B cell (primary cell): ENCODE data around the gene CUL9. TPM values are rescaled to one million over a fixed set of nuclear protein-coding genes. Genes with fewer than 3 reads are reported as not detected.
A peak's percentile ranks its signal among the peaks of the same experiment; 100 is the strongest.

Experiments
- ATAC-seq: fragments of 200-7000 bp; cut with Tn5 transposase; one replicate; pipeline ENCODE4 v1.10.0; 2021; ENCODE audit warnings: low read depth, mild to moderate bottlenecking, moderate number of reproducible peaks, moderate library complexity
- CTCF ChIA-PET: fragments of 350-600 bp; sonication (Branson Sonifier 250); formaldehyde crosslinking; loops from one replicate; lab custom pipeline; 2021; ENCODE audit warnings: antibody characterized with exemption, inconsistent platforms; lab: Charles Lee
- POLR2A ChIA-PET: fragments of 350-600 bp; sonication (Branson Sonifier 250); formaldehyde crosslinking; loops from one replicate; lab custom pipeline; 2021; ENCODE audit warnings: antibody characterized with exemption; lab: Charles Lee
- DNase-seq: peaks from one replicate; pipeline ENCODE4 v3.0.0; 2013
- H2AFZ ChIP-seq: 2 replicates; pipeline ENCODE4 v1.6.1; 2012; ENCODE audit warnings: mild to moderate bottlenecking, low read depth, low read length; ENCODE audit not compliant: insufficient read depth, poor library complexity, severe bottlenecking
- H3K27ac ChIP-seq, 2 donors: 1 replicate in 1 of 2; 2 replicates in 1 of 2; pipeline ENCODE4 v1.5.1; 2012 to 2013; ENCODE audit warnings: low read length in 2 of 2, mild to moderate bottlenecking in 2 of 2, moderate library complexity in 1 of 2
- H3K27me3 ChIP-seq, 4 experiments: fragments of 200-600 bp in 1 of 4; sonication (generic) in 1 of 4; replicated peaks in 1 of 4; 1 replicate in 2 of 4; 2 replicates in 2 of 4; pipeline versions ENCODE4 v1.6.1 to v1.7.0; 2013 to 2016; ENCODE audit warnings: low read length in 3 of 4, mild to moderate bottlenecking in 2 of 4, mixed read lengths in 1 of 4, moderate library complexity in 1 of 4; ENCODE audit not compliant: insufficient read depth in 4 of 4, control insufficient read depth in 3 of 4; ENCODE audit errors: control extremely low read depth in 1 of 4
- H3K36me3 ChIP-seq, 2 experiments: replicated peaks in 1 of 2; 1 replicate in 1 of 2; 2 replicates in 1 of 2; pipeline versions ENCODE4 v1.6.1 to v1.7.1; 2013; ENCODE audit warnings: low read length in 1 of 2; ENCODE audit not compliant: insufficient read depth in 2 of 2, control insufficient read depth in 1 of 2; ENCODE audit errors: control extremely low read depth in 1 of 2, extremely low read depth in 1 of 2
- H3K4me1 ChIP-seq, 2 donors: fragments of 200-600 bp in 1 of 2; sonication (generic) in 1 of 2; 1 replicate in 1 of 2; 2 replicates in 1 of 2; pipeline versions ENCODE4 v1.5.1 to v1.6.1; 2013 to 2017; ENCODE audit warnings: low read length in 2 of 2; ENCODE audit not compliant: control insufficient read depth in 2 of 2, insufficient read depth in 2 of 2
- H3K4me2 ChIP-seq: replicated peaks from 2 replicates; pipeline ENCODE3; 2012; ENCODE audit warnings: mild to moderate bottlenecking, low read depth, low read length; ENCODE audit not compliant: poor library complexity, severe bottlenecking
- H3K4me3 ChIP-seq, 5 experiments: fragments of 200-600 bp in 1 of 5; sonication (generic) in 1 of 5; 1 replicate in 3 of 5; 2 replicates in 2 of 5; pipeline versions ENCODE4 v1.5.1 to v1.7.0; 2011 to 2016; ENCODE audit warnings: low read length in 4 of 5, mild to moderate bottlenecking in 4 of 5, low read depth in 2 of 5, control low read depth in 1 of 5, moderate library complexity in 1 of 5; ENCODE audit not compliant: insufficient read depth in 1 of 5; ENCODE audit errors: control extremely low read depth in 1 of 5, extremely low read depth in 1 of 5
- H3K79me2 ChIP-seq: fragments of 200-600 bp; sonication (generic); one replicate; pipeline ENCODE4 v1.6.0; 2016; ENCODE audit warnings: low read length; ENCODE audit not compliant: control insufficient read depth, insufficient read depth
- H3K9ac ChIP-seq: fragments of 200-600 bp; sonication (generic); 2 replicates; pipeline ENCODE4 v1.6.1; 2017; ENCODE audit warnings: mild to moderate bottlenecking, low read length, moderate library complexity
- H3K9me3 ChIP-seq, 3 donors: one replicate each; pipeline versions ENCODE4 v1.6.1 to v1.7.1; 2013; ENCODE audit warnings: low read length in 2 of 3; ENCODE audit not compliant: control insufficient read depth in 2 of 3, insufficient read depth in 1 of 3; ENCODE audit errors: control extremely low read depth in 1 of 3
- H4K20me1 ChIP-seq: 2 replicates; pipeline ENCODE4 v1.6.0; 2012; ENCODE audit warnings: mild to moderate bottlenecking, low read length; ENCODE audit not compliant: insufficient read depth, control insufficient read depth, poor library complexity, severe bottlenecking
- H3K27ac Mint-ChIP-seq: one replicate; pipeline ENCODE4 v1.8.0; 2021; ENCODE audit warnings: mixed read lengths
- H3K27me3 Mint-ChIP-seq: one replicate; pipeline ENCODE4 v1.8.0; 2021; ENCODE audit warnings: mixed read lengths
- H3K4me1 Mint-ChIP-seq: one replicate; pipeline ENCODE4 v1.8.0; 2021; ENCODE audit warnings: mixed read lengths
- H3K4me3 Mint-ChIP-seq: one replicate; pipeline ENCODE4 v1.8.0; 2021; ENCODE audit warnings: mixed read lengths
- H3K9me3 Mint-ChIP-seq: one replicate; pipeline ENCODE4 v1.8.0; 2022; ENCODE audit warnings: mixed read lengths; ENCODE audit not compliant: insufficient read depth
- CTCF ChIP-seq: fragments of 200-600 bp; IDR thresholded peaks from one replicate; pipeline ENCODE4 v1.8.0; 2022; ENCODE audit warnings: antibody characterized with exemption, mild to moderate bottlenecking
- EZH2 ChIP-seq: IDR thresholded peaks from 2 replicates; pipeline ENCODE4 v1.6.1; 2012; ENCODE audit warnings: borderline replicate concordance, low read depth, mild to moderate bottlenecking, moderate library complexity, low read length; ENCODE audit not compliant: insufficient read depth, poor library complexity, severe bottlenecking
- WGBS: methylation state at CpG from one replicate; pipeline ENCODE4 v1.1.5; 2013; ENCODE audit warnings: missing lambda C conversion rate; ENCODE audit not compliant: insufficient coverage; 5-methylcytosine and 5-hydroxymethylcytosine counted together
- intact Hi-C: fragments of 100-400 bp; cut with micrococcal nuclease; formaldehyde crosslinking; loops from one replicate; pipeline ENCODE4 v1.10.0; 2022
- polyA plus RNA-seq: library from polyadenylated mRNA; depleted of rRNA; stranded (reverse); fragments of >200 nt; gene quantifications from 2 replicates; pipeline ENCODE4 v1.2.3, GENCODE V29; 2012
- total RNA-seq, 2 donors: library from RNA; stranded (reverse); fragments of 120-200 nt in 1 of 2; gene quantifications; 1 replicate in 1 of 2; 2 replicates in 1 of 2; pipeline versions ENCODE4 v1.2.3 to v1.2.4, GENCODE V29; 2013 to 2022

Gene CUL9
- total and polyA plus RNA-seq, 2 donors (not counting 1 experiment from before 2014, with no cell fraction given), result 98.0 to 110 TPM

- Histone ChIP-seq H3K4me1 (no peaks in the 10 kb centered on the region), H3K36me3 (no peaks in the 10 kb centered on the region), H2AFZ (no peak overlapping the region), H3K4me3 (no peak overlapping the region), H4K20me1 (no peaks in the 10 kb centered on the region), H3K27me3 (no peaks in the 10 kb centered on the region), H3K27ac (no peak overlapping the region), H3K9me3 (no peaks in the 10 kb centered on the region), H3K9ac (no peak overlapping the region), H3K79me2 (no peaks in the 10 kb centered on the region), H3K4me2 (no peak overlapping the region)
- intact Hi-C loops, result no loop called here
- Mint-ChIP-seq H3K4me3 (no peak overlapping the region), H3K27me3 (no peaks in the 10 kb centered on the region), H3K9me3 (no peaks in the 10 kb centered on the region), H3K27ac (no peak overlapping the region), H3K4me1 (no peaks in the 10 kb centered on the region)
- TF ChIP-seq EZH2, result no peak
- no peak for TF ChIP-seq CTCF
- POLR2A ChIA-PET, result no interaction called here
- DNase-seq (no peak), ATAC-seq (no peak)
- CTCF ChIA-PET, result interaction anchor here (0.9 kb wide), 1 partner anchor 16 kb away, joined by 8 read pairs; no protein-coding TSS in a partner anchor
These were observed 18.1 kb upstream of the CUL9 start for GRCh38 chr6:43163899-43164298.

GRCh38 chr6:43170417-43170930 lies 11.5 kb upstream of the CUL9 start:
- POLR2A ChIA-PET, result no interaction called here

More at GRCh38 chr6:43170417-43170930, 11.5 kb upstream of the CUL9 start:
- no peaks in the 10 kb centered on the region for H3K27me3 Mint-ChIP-seq
- Histone ChIP-seq H3K36me3 (peaks cover 0 to 4% of the 10 kb centered on the region in 2 experiments), H4K20me1 (peaks cover 23% of the 10 kb centered on the region), H3K4me1 (peaks cover 34 to 44% of the 10 kb centered on the region in 2 donors), H3K4me3 (peak overlapping the region; percentile 64 to 90 (median 66)), H3K9ac (peak overlapping the region; percentile 77), H3K4me2 (peak overlapping the region; percentile 94), H3K79me2 (peaks cover 13% of the 10 kb centered on the region), H3K9me3 (peaks cover 0 to 7% (median 0%) of the 10 kb centered on the region in 3 donors), H3K27me3 (peaks cover 0 to 2% (median 0%) of the 10 kb centered on the region in 4 experiments), H2AFZ (peak overlapping the region; percentile 95), H3K27ac (peak overlapping the region; percentile 59 to 90)
- DNase-seq, result no peak
- no peaks in the 10 kb centered on the region for H3K9me3 Mint-ChIP-seq
- CTCF ChIA-PET, result interaction anchor here (0.6 to 0.9 kb wide), 2 partner anchors 10 to 422 kb away, joined by 3 to 6 read pairs; no protein-coding TSS in a partner anchor
- peaks cover 43% of the 10 kb centered on the region for H3K4me1 Mint-ChIP-seq
- intact Hi-C loops, result loop anchor here (2.0 to 5.0 kb wide), 7 partner anchors 198 to 1092 kb away; partner anchors contain the start of genes ABCC10, POLH, POLR1C and XPO5
- H3K4me3 Mint-ChIP-seq, result peak overlapping the region; percentile 92
- H3K27ac Mint-ChIP-seq, result peak overlapping the region; percentile 92
- 0% methylated on average over 4 of the region's 18 CpGs for WGBS
- ATAC-seq, result no peak
- TF ChIP-seq CTCF (no peak), EZH2 (no peak)
